Inferior parietal cortex (tissue), 1 donor: ENCODE measurements around the gene CFAP69.

Experiments
- DNase-seq: peaks from one replicate; pipeline ENCODE4 v3.0.0-alpha.2; 2016; ENCODE audit errors: extremely low spot score

The CFAP69 gene

GRCh38 chr7:90244909-90245851 is at the start of gene CFAP69:
Gene CFAP69, plus strand, starts transcription at chr7:90245174. Its CDS starts 251 bp downstream, at chr7:90245425.
- DNase-seq, result peak; percentile 92

- DNase-seq, result no peak
Observed at GRCh38 chr7:90201500-90202195, 43.3 kb upstream of the CFAP69 start.

GRCh38 chr7:90207956-90208355 is 37.0 kb upstream of the CFAP69 start:
- no peak for DNase-seq

- no peak for DNase-seq
Observed at GRCh38 chr7:90209776-90210175, 35.2 kb upstream of the CFAP69 start.

- no peak for DNase-seq
Observed at GRCh38 chr7:90210475-90210874, 34.5 kb upstream of the CFAP69 start.

- no peak for DNase-seq
Observed at GRCh38 chr7:90210981-90211380, 34.0 kb upstream of the CFAP69 start.

- peak; percentile 63 for DNase-seq
Observed at GRCh38 chr7:90211391-90212148, 33.4 kb upstream of the CFAP69 start, which contains the start of gene STEAP2. Gene STEAP2, plus strand, starts transcription at chr7:90211740. Its CDS starts 13,343 bp downstream, at chr7:90225083.

- DNase-seq, result no peak
Observed at GRCh38 chr7:90212149-90212495, 32.9 kb upstream of the CFAP69 start.

- DNase-seq, result no peak
Observed at GRCh38 chr7:90213521-90213920, 31.5 kb upstream of the CFAP69 start.

- DNase-seq, result no peak
Observed at GRCh38 chr7:90216080-90216674, 28.8 kb upstream of the CFAP69 start.

GRCh38 chr7:90216771-90217170 is 28.2 kb upstream of the CFAP69 start:
- DNase-seq, result no peak

GRCh38 chr7:90222390-90222789 is 22.6 kb upstream of the CFAP69 start:
- DNase-seq, result no peak

- no peak for DNase-seq
Observed at GRCh38 chr7:90222811-90223725, 21.9 kb upstream of the CFAP69 start.

- no peak for DNase-seq
Observed at GRCh38 chr7:90224195-90224594, 20.8 kb upstream of the CFAP69 start.

- no peak for DNase-seq
Observed at GRCh38 chr7:90225181-90225580, 19.8 kb upstream of the CFAP69 start.

GRCh38 chr7:90225601-90226000 is 19.4 kb upstream of the CFAP69 start:
- no peak for DNase-seq

- DNase-seq, result no peak
Observed at GRCh38 chr7:90227259-90227658, 17.7 kb upstream of the CFAP69 start.

- DNase-seq, result no peak
Observed at GRCh38 chr7:90229682-90230081, 15.3 kb upstream of the CFAP69 start.

- DNase-seq, result no peak
Observed at GRCh38 chr7:90230834-90231233, 14.1 kb upstream of the CFAP69 start.

- no peak for DNase-seq
Observed at GRCh38 chr7:90231304-90231703, 13.7 kb upstream of the CFAP69 start.

- no peak for DNase-seq
Observed at GRCh38 chr7:90232430-90232829, 12.5 kb upstream of the CFAP69 start.
